Sigmoid colon (tissue), 7 donors: ENCODE results near the gene NLRC5. TPM values are rescaled to one million over a fixed set of nuclear protein-coding genes. Genes with fewer than 3 reads are reported as not detected.

Source experiments
- DNase-seq: peaks from one replicate; pipeline ENCODE4 v3.0.0-alpha.2; 2019
- H3K27ac ChIP-seq, 4 donors: fragments of 200-600 bp; sonication (generic); one replicate each; pipeline ENCODE4 v1.5.1; 2016 to 2019; ENCODE audit warnings: mild to moderate bottlenecking in 1 of 4
- H3K27me3 ChIP-seq, 3 donors: fragments of 200-600 bp; sonication (generic); one replicate each; pipeline ENCODE4 v1.5.1; 2019; ENCODE audit warnings: mild to moderate bottlenecking in 1 of 3
- H3K36me3 ChIP-seq, 4 donors: fragments of 200-600 bp; sonication (generic); one replicate each; pipeline ENCODE4 v1.5.1; 2016 to 2019
- H3K4me1 ChIP-seq, 4 donors: fragments of 200-600 bp; sonication (generic); one replicate each; pipeline ENCODE4 v1.5.1; 2017 to 2019
- H3K4me3 ChIP-seq, 4 donors: fragments of 200-600 bp; sonication (generic); one replicate each; pipeline ENCODE4 v1.5.1; 2017 to 2019; ENCODE audit warnings: mild to moderate bottlenecking in 2 of 4, moderate library complexity in 1 of 4
- H3K9me3 ChIP-seq, 4 donors: fragments of 200-600 bp in 3 of 4; sonication (generic) in 3 of 4; one replicate each; pipeline versions ENCODE4 v1.5.1 to v1.6.1; 2013 to 2019
- EP300 ChIP-seq, 4 donors: sonication (generic); formaldehyde crosslinking; IDR thresholded peaks; one replicate each; pipeline ENCODE4 v1.6.1; 2017; ENCODE audit warnings: antibody characterized with exemption in 4 of 4
- POLR2A ChIP-seq, 2 donors: fragments of 450-650 bp; IDR thresholded peaks; one replicate each; pipeline ENCODE4 v1.6.1; 2016; ENCODE audit warnings: antibody characterized with exemption in 2 of 2, mild to moderate bottlenecking in 2 of 2, moderate library complexity in 2 of 2
- POLR2AphosphoS5 ChIP-seq, 4 donors: sonication (generic); formaldehyde crosslinking; IDR thresholded peaks; one replicate each; pipeline ENCODE4 v1.6.1; 2017; ENCODE audit warnings: antibody characterized with exemption in 4 of 4
- WGBS, 2 donors: extraction: QIAGEN DNeasy Blood & Tissue Kit; methylation state at CpG; one replicate each; pipeline ENCODE4 v1.1.7; 2013; 5-methylcytosine and 5-hydroxymethylcytosine counted together
- intact Hi-C: fragments of 100-400 bp; cut with DNase I; formaldehyde crosslinking; loops from one replicate; pipeline ENCODE4 v1.15.1; 2023
- polyA plus RNA-seq, 3 donors: library from polyadenylated mRNA; stranded (reverse); fragments of 200-250 nt; gene quantifications; one replicate each; pipeline ENCODE4 v1.2.3, GENCODE V29; 2013
- total RNA-seq, 4 donors: library from RNA; depleted of rRNA; stranded (reverse); fragments of >200 nt; gene quantifications; one replicate each; pipeline ENCODE4 v1.1.0, GENCODE V29; 2016
- TF ChIP-seq, protein P1 (sequence below), 4 experiments: fragments of 450-650 bp in 3 of 4; fragments of 200-600 bp in 1 of 4; IDR thresholded peaks; one replicate each; pipeline ENCODE4 v1.5.1; 2016 to 2019; ENCODE audit warnings: antibody characterized with exemption in 4 of 4, mild to moderate bottlenecking in 3 of 4, moderate library complexity in 2 of 4
- donor health status: healthy with polysubstance abuse.
- donor health status: Bipolar disorder and iron deficiency.
- donor health status: healthy.

Gene NLRC5
- total and polyA plus RNA-seq, 7 donors: 9.5 to 119 (median 19.5) TPM

DNA sequence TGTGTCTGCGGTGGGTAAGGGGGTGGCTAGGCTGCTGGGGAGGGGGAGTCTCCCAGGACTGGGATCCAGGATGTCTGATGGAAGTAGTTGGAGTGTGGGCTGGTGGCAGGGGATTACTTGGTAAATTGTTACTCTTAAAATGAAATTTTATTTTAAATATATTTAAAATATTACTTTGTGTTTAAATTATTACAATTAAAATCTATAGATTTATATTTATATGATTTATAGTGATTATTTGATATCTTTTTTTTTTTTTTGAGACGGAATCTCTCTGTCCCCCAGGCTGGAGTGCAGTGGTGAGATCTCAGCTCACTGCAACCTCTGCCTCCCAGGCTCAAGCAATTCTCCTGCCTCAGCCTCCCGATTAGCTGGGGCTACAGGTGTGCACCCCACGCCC, 121.6 kb downstream of the NLRC5 start:
- H3K4me1 ChIP-seq: peaks cover 0 to 11% (median 9%) of the 10 kb centered on the region in 4 donors
- intact Hi-C loops: no loop called here

DNA sequence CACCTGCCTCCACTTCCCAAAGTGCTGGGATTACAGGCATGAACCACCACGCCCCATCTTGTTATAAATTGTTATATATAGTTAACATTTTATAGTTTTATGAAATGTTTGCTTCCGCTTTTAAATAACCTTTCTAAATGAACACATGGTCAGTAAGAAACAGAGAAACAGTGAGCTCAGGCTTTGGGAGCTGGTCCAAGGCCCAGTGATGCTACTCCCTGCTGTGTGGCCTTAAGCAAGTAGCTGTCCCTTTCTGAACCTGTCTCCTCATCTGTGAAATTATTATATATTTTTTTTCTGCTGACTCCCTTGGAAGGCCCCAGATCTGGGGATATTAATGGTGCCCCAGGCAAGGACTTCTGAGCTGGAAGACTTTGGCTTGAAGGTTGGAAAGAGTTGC, 122.1 kb downstream of the NLRC5 start:
- intact Hi-C loops: no loop called here
- H3K4me3 ChIP-seq: no peak overlapping the region
- H3K4me1 ChIP-seq: peaks cover 0 to 15% (median 12%) of the 10 kb centered on the region in 4 donors
- no peaks in the 10 kb centered on the region for H3K36me3 ChIP-seq
- no peaks in the 10 kb centered on the region for H3K27me3 ChIP-seq
- no peak for DNase-seq
- WGBS, 2 donors: 17 to 65% methylated on average over 2 of the region's 2 CpGs
- no peaks in the 10 kb centered on the region for H3K9me3 ChIP-seq
- peak overlapping the region in 1 of 4 donors; percentile 34 for H3K27ac ChIP-seq
- TF ChIP-seq POLR2AphosphoS5 (IDR thresholded peaks at IDR 0.05) (no peak), EP300 (IDR thresholded peaks at IDR 0.05) (no peak), POLR2A (IDR thresholded peaks at IDR 0.05) (no peak)
- TF ChIP-seq, protein P1, sequence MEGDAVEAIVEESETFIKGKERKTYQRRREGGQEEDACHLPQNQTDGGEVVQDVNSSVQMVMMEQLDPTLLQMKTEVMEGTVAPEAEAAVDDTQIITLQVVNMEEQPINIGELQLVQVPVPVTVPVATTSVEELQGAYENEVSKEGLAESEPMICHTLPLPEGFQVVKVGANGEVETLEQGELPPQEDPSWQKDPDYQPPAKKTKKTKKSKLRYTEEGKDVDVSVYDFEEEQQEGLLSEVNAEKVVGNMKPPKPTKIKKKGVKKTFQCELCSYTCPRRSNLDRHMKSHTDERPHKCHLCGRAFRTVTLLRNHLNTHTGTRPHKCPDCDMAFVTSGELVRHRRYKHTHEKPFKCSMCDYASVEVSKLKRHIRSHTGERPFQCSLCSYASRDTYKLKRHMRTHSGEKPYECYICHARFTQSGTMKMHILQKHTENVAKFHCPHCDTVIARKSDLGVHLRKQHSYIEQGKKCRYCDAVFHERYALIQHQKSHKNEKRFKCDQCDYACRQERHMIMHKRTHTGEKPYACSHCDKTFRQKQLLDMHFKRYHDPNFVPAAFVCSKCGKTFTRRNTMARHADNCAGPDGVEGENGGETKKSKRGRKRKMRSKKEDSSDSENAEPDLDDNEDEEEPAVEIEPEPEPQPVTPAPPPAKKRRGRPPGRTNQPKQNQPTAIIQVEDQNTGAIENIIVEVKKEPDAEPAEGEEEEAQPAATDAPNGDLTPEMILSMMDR (IDR thresholded peaks at IDR 0.05): no peak

More for the DNA sequence above, 121.6 kb downstream of the NLRC5 start:
- no peak overlapping the region for H3K4me3 ChIP-seq
- H3K36me3 ChIP-seq: no peaks in the 10 kb centered on the region
- TF ChIP-seq, protein P1 (IDR thresholded peaks at IDR 0.05): no peak
- no peak for TF ChIP-seq EP300 (IDR thresholded peaks at IDR 0.05)
- TF ChIP-seq POLR2AphosphoS5 (IDR thresholded peaks at IDR 0.05): no peak
- no peak for TF ChIP-seq POLR2A (IDR thresholded peaks at IDR 0.05)
- no peak for DNase-seq
- H3K27ac ChIP-seq: no peak overlapping the region
- H3K9me3 ChIP-seq: no peaks in the 10 kb centered on the region
- H3K27me3 ChIP-seq: no peaks in the 10 kb centered on the region
- WGBS, 2 donors: 71 to 85% methylated on average over 4 of the region's 4 CpGs

DNA sequence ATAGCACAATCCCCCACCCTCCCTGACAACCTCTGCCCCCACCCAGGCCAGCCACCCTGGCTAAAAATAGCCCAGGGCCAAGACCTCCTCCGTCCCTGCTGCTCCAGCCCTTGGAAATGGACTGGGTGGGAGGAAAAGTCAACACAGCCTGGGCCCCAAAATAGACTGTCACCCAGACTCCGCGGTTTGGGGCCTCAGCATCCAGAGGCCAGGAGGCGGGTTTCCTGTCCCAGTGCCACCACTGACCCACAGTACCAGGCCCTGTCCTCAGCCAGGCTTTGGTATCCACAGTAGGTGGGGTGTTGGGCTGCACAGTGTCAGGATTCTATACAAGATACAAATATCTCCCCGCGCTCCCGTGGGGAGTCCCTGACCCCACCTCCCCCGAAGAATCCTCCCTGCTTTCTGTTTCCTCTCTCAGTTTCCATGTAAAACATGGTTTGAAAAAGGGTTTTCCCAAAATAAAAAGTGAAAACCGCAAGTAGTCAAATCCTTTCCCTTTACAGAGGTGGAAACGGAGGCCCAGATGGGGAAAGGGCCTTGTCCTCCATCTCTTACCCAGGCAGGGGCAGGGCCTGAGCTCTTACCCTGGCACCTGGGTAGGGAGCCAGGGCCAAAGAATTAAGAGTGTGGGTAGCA, 123.2 kb downstream of the NLRC5 start:
- H3K4me3 ChIP-seq: no peak overlapping the region
- peak overlapping the region in 3 of 4 donors; percentile 14 to 34 (median 31) for H3K27ac ChIP-seq
- no peak for DNase-seq
- no peak for TF ChIP-seq POLR2AphosphoS5 (IDR thresholded peaks at IDR 0.05)
- TF ChIP-seq EP300 (IDR thresholded peaks at IDR 0.05): no peak
- TF ChIP-seq POLR2A (IDR thresholded peaks at IDR 0.05): no peak
- TF ChIP-seq, protein P1 (IDR thresholded peaks at IDR 0.05): no peak
- H3K36me3 ChIP-seq: peaks cover 0 to 5% (median 0%) of the 10 kb centered on the region in 4 donors
- H3K9me3 ChIP-seq: no peaks in the 10 kb centered on the region
- intact Hi-C loops: no loop called here
- no peaks in the 10 kb centered on the region for H3K27me3 ChIP-seq
- H3K4me1 ChIP-seq: peaks cover 0 to 15% (median 12%) of the 10 kb centered on the region in 4 donors
- 76 to 80% methylated on average over 10 of the region's 10 CpGs for WGBS, 2 donors

DNA sequence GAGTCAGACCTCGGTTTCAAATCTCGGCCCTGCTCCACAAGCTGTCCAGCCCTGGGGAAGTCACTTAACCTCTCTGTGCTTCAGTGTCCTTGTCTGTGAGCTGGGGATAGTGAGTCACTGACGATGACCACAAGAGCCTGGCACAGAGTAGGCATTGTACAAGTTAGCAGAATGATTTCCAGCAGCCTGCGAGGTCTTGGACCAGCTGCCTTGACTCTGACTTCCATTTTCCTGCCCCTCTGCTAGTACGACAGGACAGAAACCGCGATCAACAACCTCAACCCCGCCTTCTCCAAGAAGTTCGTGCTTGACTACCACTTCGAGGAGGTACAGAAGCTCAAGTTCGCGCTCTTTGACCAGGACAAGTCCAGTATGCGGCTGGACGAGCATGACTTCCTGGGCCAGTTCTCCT, 123.7 kb downstream of the NLRC5 start:
- no peak for DNase-seq
- TF ChIP-seq, protein P1 (IDR thresholded peaks at IDR 0.05): no peak
- TF ChIP-seq POLR2A (IDR thresholded peaks at IDR 0.05) (no peak), EP300 (IDR thresholded peaks at IDR 0.05) (no peak), POLR2AphosphoS5 (IDR thresholded peaks at IDR 0.05) (no peak)
- Histone ChIP-seq H3K4me1 (peaks cover 0 to 15% (median 12%) of the 10 kb centered on the region in 4 donors), H3K36me3 (peaks cover 0 to 8% (median 0%) of the 10 kb centered on the region in 4 donors), H3K27me3 (no peaks in the 10 kb centered on the region), H3K4me3 (no peak overlapping the region), H3K27ac (peak overlapping the region in 1 of 4 donors; percentile 34), H3K9me3 (no peaks in the 10 kb centered on the region)
- 86 to 91% methylated on average over 14 of the region's 14 CpGs for WGBS, 2 donors
- intact Hi-C loops: no loop called here
